Gastroesophageal sphincter (tissue), 3 donors: ENCODE results near the gene UBAC2.

Experiments used
- CTCF ChIP-seq, 4 experiments: fragments of 200-600 bp in 2 of 4; fragments of 450-650 bp in 2 of 4; sonication (generic) in 1 of 4; IDR thresholded peaks; one replicate each; pipeline ENCODE4 v1.5.1; 2017 to 2019; ENCODE audit warnings: antibody characterized with exemption in 4 of 4, mild to moderate bottlenecking in 2 of 4, moderate library complexity in 2 of 4
- POLR2A ChIP-seq, 2 donors: fragments of 450-650 bp; IDR thresholded peaks; one replicate each; pipeline ENCODE4 v1.6.1; 2017; ENCODE audit warnings: antibody characterized with exemption in 2 of 2, mild to moderate bottlenecking in 2 of 2, moderate library complexity in 1 of 2

DNA sequence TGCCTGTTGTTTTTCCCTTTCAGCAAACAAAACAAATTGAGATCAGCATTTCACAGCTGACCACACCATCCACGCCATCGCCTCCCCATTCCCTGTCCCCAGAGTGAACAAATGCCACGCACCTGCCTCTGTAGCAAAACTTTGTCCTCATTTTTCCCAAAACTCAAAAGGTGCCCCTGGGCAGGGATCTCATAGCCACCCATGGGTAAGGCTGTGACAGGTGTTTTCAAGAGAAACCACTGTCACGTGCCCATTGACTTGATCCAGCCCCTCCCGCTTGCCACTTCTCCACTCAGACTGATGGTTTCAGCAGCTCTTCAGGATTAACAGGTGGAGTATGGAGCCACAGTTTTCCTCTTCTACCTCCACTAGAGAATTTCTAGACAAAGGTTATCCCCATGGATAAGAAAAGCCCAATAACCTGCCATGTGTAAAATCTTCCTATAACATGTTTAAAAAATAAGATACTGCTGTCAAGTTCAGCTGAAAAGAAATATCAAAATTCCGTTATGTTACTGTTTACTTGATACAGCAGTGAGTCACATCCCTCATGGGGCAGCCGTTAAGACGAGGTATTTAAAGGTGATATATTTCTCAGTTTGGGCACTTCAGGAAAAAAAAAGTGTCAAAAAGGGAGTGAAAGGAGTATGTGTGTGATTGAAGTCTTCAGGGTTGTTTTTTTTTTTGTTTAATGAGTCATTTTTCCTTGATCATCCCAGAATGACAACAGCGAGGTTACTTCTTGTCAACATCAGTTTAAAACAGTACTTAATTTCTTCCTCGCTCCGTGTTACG lies 170.0 kb downstream of the UBAC2 start:
- no peak for TF ChIP-seq POLR2A (IDR thresholded peaks at IDR 0.05)
- no peak for TF ChIP-seq CTCF (IDR thresholded peaks at IDR 0.05)
